Fibroblast of lung (primary cell): ENCODE data around the gene FAM210A.

Source experiments
- EZH2 ChIP-seq: IDR thresholded peaks from 2 replicates; pipeline ENCODE4 v1.5.1; 2012; ENCODE audit warnings: low read length, control low read depth, mild to moderate bottlenecking; ENCODE audit errors: missing control alignments
- TF ChIP-seq, protein P1 (sequence below), 2 donors: IDR thresholded peaks in 1 of 2; conservative IDR thresholded peaks in 1 of 2; 1 replicate in 1 of 2; 2 replicates in 1 of 2; pipeline ENCODE4 v1.5.1; 2011 to 2012; ENCODE audit warnings: low read length in 2 of 2, control low read depth in 1 of 2, inconsistent platforms in 1 of 2, low read depth in 1 of 2, mild to moderate bottlenecking in 1 of 2

DNA sequence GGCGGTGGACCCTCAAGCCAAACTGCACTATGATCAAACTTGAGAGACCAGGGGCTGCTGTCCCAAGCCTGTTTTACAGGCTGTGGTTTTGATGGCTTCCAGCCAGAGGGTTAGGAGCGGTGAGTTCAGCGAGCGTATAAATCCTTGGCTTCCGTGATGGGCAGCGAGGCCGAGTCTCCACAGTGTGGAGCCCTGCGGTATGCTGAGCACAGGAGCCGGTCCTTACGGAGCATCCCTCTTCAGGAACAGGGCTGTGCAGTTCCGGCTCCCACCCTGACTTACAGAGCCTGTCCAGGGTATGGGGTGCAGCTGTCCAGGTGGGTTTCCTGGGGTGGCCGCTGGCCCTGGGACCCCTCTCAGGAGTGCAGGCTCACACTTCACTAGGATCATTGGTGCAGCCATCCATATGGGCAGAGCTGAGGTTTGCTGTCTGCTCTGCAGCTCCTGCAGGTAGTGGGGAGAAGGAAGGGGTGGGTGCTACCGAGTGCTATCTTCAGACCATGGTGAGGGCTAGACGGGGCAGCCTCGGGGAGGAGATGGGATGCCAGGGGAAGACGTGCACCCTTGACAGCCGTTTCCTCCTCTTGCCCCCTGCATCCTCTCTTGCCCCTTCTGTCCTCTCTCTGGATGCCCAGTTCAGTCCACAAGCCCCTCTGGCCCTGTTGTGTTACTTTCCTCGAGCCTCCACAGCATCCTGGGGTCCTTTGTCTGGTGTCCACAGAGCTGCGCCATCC lies 104.3 kb downstream of the FAM210A start:
- TF ChIP-seq, protein P1, sequence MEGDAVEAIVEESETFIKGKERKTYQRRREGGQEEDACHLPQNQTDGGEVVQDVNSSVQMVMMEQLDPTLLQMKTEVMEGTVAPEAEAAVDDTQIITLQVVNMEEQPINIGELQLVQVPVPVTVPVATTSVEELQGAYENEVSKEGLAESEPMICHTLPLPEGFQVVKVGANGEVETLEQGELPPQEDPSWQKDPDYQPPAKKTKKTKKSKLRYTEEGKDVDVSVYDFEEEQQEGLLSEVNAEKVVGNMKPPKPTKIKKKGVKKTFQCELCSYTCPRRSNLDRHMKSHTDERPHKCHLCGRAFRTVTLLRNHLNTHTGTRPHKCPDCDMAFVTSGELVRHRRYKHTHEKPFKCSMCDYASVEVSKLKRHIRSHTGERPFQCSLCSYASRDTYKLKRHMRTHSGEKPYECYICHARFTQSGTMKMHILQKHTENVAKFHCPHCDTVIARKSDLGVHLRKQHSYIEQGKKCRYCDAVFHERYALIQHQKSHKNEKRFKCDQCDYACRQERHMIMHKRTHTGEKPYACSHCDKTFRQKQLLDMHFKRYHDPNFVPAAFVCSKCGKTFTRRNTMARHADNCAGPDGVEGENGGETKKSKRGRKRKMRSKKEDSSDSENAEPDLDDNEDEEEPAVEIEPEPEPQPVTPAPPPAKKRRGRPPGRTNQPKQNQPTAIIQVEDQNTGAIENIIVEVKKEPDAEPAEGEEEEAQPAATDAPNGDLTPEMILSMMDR (conservative IDR thresholded peaks at IDR 0.05 in 1 of 2, IDR thresholded peaks at IDR 0.05 in 1 of 2; ENCODE audit: low read depth in 1 of 2, low read length in 2 of 2), result no peak
- TF ChIP-seq EZH2, result no peak
